IMR-90 (cell line): ENCODE measurements around the gene THADA. TPM values are rescaled to one million over a fixed set of nuclear protein-coding genes. Genes with fewer than 3 reads are reported as not detected.

Experiments used
- ATAC-seq: fragments of 200-7000 bp; cut with Tn5 transposase; 2 replicates; pipeline ENCODE4 v1.9.1; 2020; ENCODE audit warnings: low read depth, mild to moderate bottlenecking, moderate library complexity
- BruUV-seq: library from RNA; stranded (reverse); fragments of 400-500 nt; replicated peaks from 2 replicates; lab custom pipeline; 2021; lab: Mats Ljungman, UMichigan
- CTCF ChIA-PET: fragments of 300-600 bp; formaldehyde crosslinking; extraction: SDS; loops from one replicate; lab custom pipeline; 2021; ENCODE audit warnings: antibody characterized with exemption; lab: Yijun Ruan, JAX
- POLR2A ChIA-PET: fragments of 300-600 bp; sonication (Branson Sonifier 250); formaldehyde crosslinking; loops from one replicate; lab custom pipeline; 2022; ENCODE audit warnings: antibody characterized with exemption; ENCODE audit not compliant: unreplicated experiment; lab: Charles Lee
- DNase-seq: peaks from one replicate; pipeline ENCODE4 v3.0.0; 2013
- H2AFZ ChIP-seq: replicated peaks from 2 replicates; pipeline ENCODE3; 2013; ENCODE audit warnings: low read length, mild to moderate bottlenecking; ENCODE audit not compliant: poor library complexity
- H2AK5ac ChIP-seq: 2 replicates; pipeline ENCODE4 v1.6.1; 2013; ENCODE audit warnings: low read depth, low read length, inconsistent platforms
- H2AK9ac ChIP-seq: replicated peaks from 2 replicates; pipeline ENCODE3; 2013; ENCODE audit warnings: mild to moderate bottlenecking, low read depth, low read length, moderate library complexity; ENCODE audit not compliant: poor library complexity
- H2BK120ac ChIP-seq: 2 replicates; pipeline ENCODE4 v1.6.1; 2013; ENCODE audit warnings: low read depth, low read length, inconsistent platforms
- H2BK15ac ChIP-seq: 3 replicates; pipeline ENCODE4 v1.6.1; 2013; ENCODE audit warnings: low read depth, low read length, inconsistent platforms
- H2BK20ac ChIP-seq: 2 replicates; pipeline ENCODE4 v1.6.1; 2013; ENCODE audit warnings: low read depth, mild to moderate bottlenecking, inconsistent platforms, low read length, moderate library complexity
- H2BK5ac ChIP-seq: 2 replicates; pipeline ENCODE4 v1.6.1; 2013; ENCODE audit warnings: mild to moderate bottlenecking, low read depth, low read length, inconsistent platforms; ENCODE audit not compliant: poor library complexity, severe bottlenecking
- H3K14ac ChIP-seq: replicated peaks from 2 replicates; pipeline ENCODE4 v1.6.1; 2013; ENCODE audit warnings: low read depth, low read length, inconsistent platforms
- H3K18ac ChIP-seq: 2 replicates; pipeline ENCODE4 v1.6.1; 2013; ENCODE audit warnings: low read depth, low read length, control low read depth
- H3K23ac ChIP-seq: 2 replicates; pipeline ENCODE4 v1.6.1; 2013; ENCODE audit warnings: low read depth, low read length, inconsistent platforms
- H3K27ac ChIP-seq: 2 replicates; pipeline ENCODE4 v1.5.1; 2013; ENCODE audit warnings: mild to moderate bottlenecking, control low read depth, low read length; ENCODE audit not compliant: insufficient read depth
- H3K27me3 ChIP-seq: 2 replicates; pipeline ENCODE4 v1.6.1; 2013; ENCODE audit warnings: low read length; ENCODE audit not compliant: control insufficient read depth, insufficient read depth
- H3K36me3 ChIP-seq: 2 replicates; pipeline ENCODE4 v1.6.1; 2013; ENCODE audit warnings: low read length, mixed read lengths; ENCODE audit not compliant: control insufficient read depth, insufficient read depth
- H3K4ac ChIP-seq: 2 replicates; pipeline ENCODE4 v1.6.1; 2013; ENCODE audit warnings: low read depth, low read length, inconsistent platforms
- H3K4me1 ChIP-seq: 2 replicates; pipeline ENCODE4 v1.6.1; 2013; ENCODE audit warnings: low read length, mixed read lengths; ENCODE audit not compliant: control insufficient read depth, insufficient read depth
- H3K4me2 ChIP-seq: 2 replicates; pipeline ENCODE4 v1.6.1; 2013; ENCODE audit warnings: low read depth, mild to moderate bottlenecking, control low read depth, low read length, moderate library complexity
- H3K4me3 ChIP-seq: 2 replicates; pipeline ENCODE4 v1.5.1; 2013; ENCODE audit warnings: low read depth, mild to moderate bottlenecking, control low read depth, low read length, moderate library complexity; ENCODE audit not compliant: insufficient read depth
- H3K56ac ChIP-seq: 2 replicates; pipeline ENCODE4 v1.6.1; 2013; ENCODE audit warnings: low read length, inconsistent platforms; ENCODE audit not compliant: insufficient read depth; ENCODE audit errors: extremely low read depth
- H3K79me1 ChIP-seq, 2 experiments: 2 replicates each; pipeline ENCODE4 v1.6.1; 2013; ENCODE audit warnings: low read length in 2 of 2, inconsistent platforms in 1 of 2, low read depth in 1 of 2
- H3K9ac ChIP-seq: 2 replicates; pipeline ENCODE4 v1.6.1; 2013; ENCODE audit warnings: low read depth, low read length, control low read depth
- H3K9me1 ChIP-seq: 2 replicates; pipeline ENCODE4 v1.6.1; 2013; ENCODE audit warnings: low read length, inconsistent platforms; ENCODE audit not compliant: insufficient read depth
- H3K9me3 ChIP-seq: 2 replicates; pipeline ENCODE4 v1.6.1; 2013; ENCODE audit warnings: low read length; ENCODE audit not compliant: control insufficient read depth, insufficient read depth
- H4K20me1 ChIP-seq: 2 replicates; pipeline ENCODE4 v1.6.1; 2013; ENCODE audit warnings: low read length, inconsistent platforms; ENCODE audit not compliant: insufficient read depth
- H4K5ac ChIP-seq: 2 replicates; pipeline ENCODE4 v1.6.1; 2013; ENCODE audit warnings: mild to moderate bottlenecking, low read depth, low read length, control low read depth
- H4K8ac ChIP-seq, 2 experiments: 2 replicates each; pipeline ENCODE4 v1.6.1; 2013; ENCODE audit warnings: low read depth in 2 of 2, low read length in 2 of 2, control low read depth in 1 of 2, inconsistent platforms in 1 of 2
- H4K91ac ChIP-seq: 2 replicates; pipeline ENCODE4 v1.6.1; 2013; ENCODE audit warnings: low read depth, low read length, inconsistent platforms; ENCODE audit not compliant: insufficient read depth
- BHLHE40 ChIP-seq: fragments of 150-350 bp; IDR thresholded peaks from 2 replicates; pipeline ENCODE4 v1.6.1; 2016; ENCODE audit warnings: mild to moderate bottlenecking, low read depth, low read length
- CEBPB ChIP-seq: IDR thresholded peaks from 2 replicates; pipeline ENCODE4 v1.6.1; 2012; ENCODE audit warnings: low read depth, low read length, improper control_type of control experiment
- CHD1 ChIP-seq: IDR thresholded peaks from 2 replicates; pipeline ENCODE4 v1.6.1; 2012; ENCODE audit warnings: low read depth, low read length, improper control_type of control experiment
- CTCF ChIP-seq: conservative IDR thresholded peaks from 2 replicates; pipeline ENCODE4 v1.5.1; 2012; ENCODE audit warnings: mild to moderate bottlenecking, low read depth, low read length, improper control_type of control experiment
- ELK1 ChIP-seq: fragments of 150-350 bp; IDR thresholded peaks from 2 replicates; pipeline ENCODE4 v1.6.1; 2016; ENCODE audit warnings: low read depth, mild to moderate bottlenecking, low read length, moderate library complexity, borderline replicate concordance
- FOS ChIP-seq: fragments of 150-350 bp; IDR thresholded peaks from 2 replicates; pipeline ENCODE4 v1.6.1; 2016; ENCODE audit warnings: low read depth, low read length
- MAFK ChIP-seq: IDR thresholded peaks from 2 replicates; pipeline ENCODE4 v1.6.1; 2012; ENCODE audit warnings: low read depth, low read length, improper control_type of control experiment
- MAZ ChIP-seq: IDR thresholded peaks from 2 replicates; pipeline ENCODE4 v1.6.1; 2012; ENCODE audit warnings: low read depth, mild to moderate bottlenecking, low read length, improper control_type of control experiment, moderate library complexity, borderline replicate concordance
- MXI1 ChIP-seq: IDR thresholded peaks from 2 replicates; pipeline ENCODE4 v1.6.1; 2012; ENCODE audit warnings: low read depth, mild to moderate bottlenecking, low read length, moderate library complexity, borderline replicate concordance
- NFE2L2 ChIP-seq: fragments of 150-350 bp; IDR thresholded peaks from 2 replicates; pipeline ENCODE4 v1.6.1; 2016; ENCODE audit warnings: low read depth, mild to moderate bottlenecking, low read length
- POLR2A ChIP-seq: IDR thresholded peaks from 2 replicates; pipeline ENCODE4 v1.6.1; 2012; ENCODE audit warnings: mild to moderate bottlenecking, low read depth, low read length
- RAD21 ChIP-seq: IDR thresholded peaks from 2 replicates; pipeline ENCODE4 v1.6.1; 2012; ENCODE audit warnings: low read length, improper control_type of control experiment
- RCOR1 ChIP-seq: IDR thresholded peaks from 2 replicates; pipeline ENCODE4 v1.6.1; 2012; ENCODE audit warnings: mild to moderate bottlenecking, low read length, improper control_type of control experiment; ENCODE audit not compliant: insufficient replicate concordance
- RFX5 ChIP-seq: IDR thresholded peaks from 2 replicates; pipeline ENCODE4 v1.8.0; 2012; ENCODE audit warnings: low read depth, mild to moderate bottlenecking, low read length, moderate library complexity
- USF2 ChIP-seq: fragments of 150-350 bp; IDR thresholded peaks from 2 replicates; pipeline ENCODE4 v1.6.1; 2017; ENCODE audit warnings: mild to moderate bottlenecking, antibody characterized with exemption, low read length, low read depth
- WGBS, 2 experiments: methylation state at CpG; one replicate each; pipeline versions ENCODE4 v1.1.5 to v1.1.7; 2013; ENCODE audit warnings: missing lambda C conversion rate in 2 of 2; ENCODE audit not compliant: insufficient read length in 1 of 2; ENCODE audit errors: extremely low coverage in 2 of 2; 5-methylcytosine and 5-hydroxymethylcytosine counted together
- dilution Hi-C: fragments of 300-500 bp; cut with HindIII; formaldehyde crosslinking; loops from one replicate; pipeline ENCODE4 v1.14.3; 2018; ENCODE audit warnings: low sequenced_read_pairs; ENCODE audit not compliant: unreplicated experiment
- in situ Hi-C: fragments of 300-500 bp; cut with MboI; formaldehyde crosslinking; loops from 3 replicates; pipeline ENCODE4 v1.14.3; 2019; ENCODE audit warnings: low sequenced_read_pairs, inconsistent platforms, mixed read lengths
- intact Hi-C: fragments of 100-400 bp; cut with micrococcal nuclease; formaldehyde crosslinking; loops from 2 replicates; pipeline ENCODE4 v1.10.0; 2022
- polyA plus RNA-seq, 3 experiments: library from polyadenylated mRNA; depleted of rRNA; stranded (reverse); fragments of >200 nt; gene quantifications; 2 replicates each; pipeline ENCODE4 v1.2.3, GENCODE V29; 2012; ENCODE audit warnings: low replicate concordance in 1 of 3
- total RNA-seq: library from RNA; depleted of rRNA; stranded (reverse); fragments of >200 nt; gene quantifications from 2 replicates; pipeline ENCODE4 v1.2.3, GENCODE V29; 2012

The THADA gene
- total and polyA plus RNA-seq, 2 of the 4 experiments (the other 2 are of a cell fraction) = 10.5 to 21.3 TPM

- peaks cover 0 to 3% of the 10 kb centered on the region in 2 experiments; a peak in 1 of 4 replicates for H3K79me1 ChIP-seq
- H2BK15ac ChIP-seq = no peak overlapping the region
- no peak overlapping the region for H3K4me3 ChIP-seq
- no peak overlapping the region for H2AFZ ChIP-seq
- dilution Hi-C loops (no loop called here), in situ Hi-C loops (no loop called here), intact Hi-C loops (loop anchor here (2.0 kb wide), 1 partner anchor 14 kb away; no protein-coding TSS in a partner anchor)
- no peak overlapping the region for H3K56ac ChIP-seq
- no peak overlapping the region for H2AK5ac ChIP-seq
- H3K14ac ChIP-seq = peak overlapping the region; percentile 60; the same call in 1 of the 2 replicates
- ChIA-PET POLR2A (no interaction called here), CTCF (no interaction called here)
- no peak overlapping the region for H2AK9ac ChIP-seq
- H4K20me1 ChIP-seq = no peaks in the 10 kb centered on the region
- H3K9me1 ChIP-seq = no peaks in the 10 kb centered on the region
- H3K36me3 ChIP-seq = peaks cover 8% of the 10 kb centered on the region
- H4K8ac ChIP-seq = no peak overlapping the region
- H3K18ac ChIP-seq = no peak overlapping the region
- H3K4me2 ChIP-seq = no peak overlapping the region
- ATAC-seq (peak; percentile 76), DNase-seq (peak; percentile 67)
- WGBS, 2 experiments = no CpG with 5 or more reads among the region's 4 CpGs
- no peak overlapping the region for H3K9ac ChIP-seq
- no peak overlapping the region for H3K23ac ChIP-seq
- no peak overlapping the region for H3K27ac ChIP-seq
- no TSS peak for BruUV-seq
- H2BK5ac ChIP-seq = no peak overlapping the region
- H3K27me3 ChIP-seq = no peaks in the 10 kb centered on the region
- no peak overlapping the region for H4K91ac ChIP-seq
- no peak overlapping the region for H2BK20ac ChIP-seq
- no peak overlapping the region for H2BK120ac ChIP-seq
- H3K4me1 ChIP-seq = peaks cover 5% of the 10 kb centered on the region
- H4K5ac ChIP-seq = no peak overlapping the region
- no peak overlapping the region for H3K4ac ChIP-seq
- H3K9me3 ChIP-seq = peaks cover 9% of the 10 kb centered on the region
- TF ChIP-seq MAZ (no peak), RCOR1 (no peak), USF2 (no peak), POLR2A (no peak), RAD21 (no peak), BHLHE40 (no peak), MAFK (peak; percentile 14; the same call in 1 of the 2 replicates), FOS (no peak), ELK1 (no peak), CEBPB (peak; percentile 62), NFE2L2 (no peak), CTCF (no peak), RFX5 (no peak), CHD1 (no peak), MXI1 (no peak)
Measured at GRCh38 chr2:43288417-43289305, 307.2 kb downstream of the THADA start.
